GM20000 (cell line): ENCODE measurements around the gene CCDC158.

Source experiments
- DNase-seq: peaks from one replicate; pipeline ENCODE4 v3.0.0; 2012; ENCODE audit warnings: low spot score
- CTCF ChIP-seq: IDR thresholded peaks from 2 replicates; pipeline ENCODE4 v1.5.1; 2012; ENCODE audit warnings: mild to moderate bottlenecking, control low read depth; ENCODE audit errors: extremely low read depth, missing control alignments

The CCDC158 gene

DNA sequence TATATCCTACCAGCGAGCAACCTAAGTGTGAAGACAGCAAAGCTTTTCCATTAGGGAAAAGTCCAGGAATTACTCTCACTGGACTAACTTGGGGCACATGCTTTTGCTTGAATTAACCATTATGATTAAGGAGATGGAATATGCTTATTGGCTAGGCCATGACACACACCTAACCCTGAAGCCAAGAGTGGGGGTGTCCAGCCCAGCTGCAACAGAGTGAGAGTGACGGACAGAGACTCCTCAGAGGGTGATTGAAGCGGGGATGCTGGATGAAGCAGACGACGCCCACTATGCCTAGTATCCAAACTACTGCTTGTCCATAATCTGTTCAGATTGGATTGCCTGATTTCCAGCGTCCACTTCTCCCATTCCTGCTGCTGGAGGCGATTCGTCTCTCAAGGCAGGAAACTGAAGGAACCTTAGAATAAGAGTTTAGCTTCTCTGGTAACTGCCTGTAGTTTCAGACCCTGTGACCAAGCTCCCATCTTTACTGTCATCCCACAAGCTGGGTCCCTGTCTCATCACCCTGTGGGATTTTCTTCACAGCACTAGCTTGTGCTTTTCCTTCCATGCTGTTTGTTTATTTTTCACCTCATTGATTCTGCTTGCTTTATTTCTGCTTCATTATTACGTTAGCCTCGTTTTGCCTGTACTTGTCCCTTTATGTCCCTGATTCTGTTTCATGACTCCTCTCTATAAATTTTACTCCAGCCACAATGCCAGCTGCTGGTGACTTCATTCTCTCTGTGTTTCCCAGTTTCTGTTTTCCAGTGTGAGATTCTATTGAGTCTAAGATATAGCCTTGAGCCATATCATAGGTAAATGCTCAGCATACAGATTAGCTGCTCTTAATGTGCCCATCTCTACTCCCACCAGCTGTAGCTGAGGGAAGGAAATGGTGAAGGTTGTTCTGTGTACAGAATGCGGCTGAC, 150.4 kb downstream of the CCDC158 start:
- no peak for DNase-seq
- TF ChIP-seq CTCF = no peak

- TF ChIP-seq CTCF = no peak
- DNase-seq = no peak
These were observed 153.1 kb downstream of the CCDC158 start for GRCh38 chr4:76267811-76268210.

DNA sequence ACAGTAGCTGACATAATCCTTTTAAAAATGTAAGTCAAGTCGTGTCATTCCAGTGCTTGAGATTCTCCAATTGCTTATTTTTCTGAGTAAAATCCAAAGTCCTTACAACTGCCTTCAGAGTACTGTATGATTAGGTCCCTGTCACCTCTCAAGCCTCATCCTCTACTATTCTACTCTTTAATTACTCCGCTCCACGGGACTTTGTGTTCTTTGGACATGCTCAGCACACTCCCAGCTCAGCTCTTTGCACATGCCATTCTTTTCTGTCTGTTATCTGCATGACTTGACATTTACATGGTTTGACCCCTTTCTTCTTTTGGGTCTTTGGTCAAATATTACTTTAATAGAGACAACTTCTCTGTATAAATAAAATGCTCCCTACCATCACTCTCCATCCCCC, 154.3 kb downstream of the CCDC158 start:
- no peak for DNase-seq
- TF ChIP-seq CTCF = no peak

GRCh38 chr4:76265631-76266218, 155.2 kb downstream of the CCDC158 start:
- TF ChIP-seq CTCF = no peak

More at GRCh38 chr4:76265631-76266218, 155.2 kb downstream of the CCDC158 start:
- no peak for DNase-seq
